Endodermal cell (in vitro differentiated cells): Measurements from ENCODE around the gene MEP1A. TPM values are rescaled to one million over a fixed set of nuclear protein-coding genes. Genes with fewer than 3 reads are reported as not detected.

Source experiments
- DNase-seq: peaks from one replicate; pipeline ENCODE4 v3.0.0-alpha.2; 2017
- H3K27ac ChIP-seq: 2 replicates; pipeline ENCODE4 v1.5.1; 2013; ENCODE audit warnings: mild to moderate bottlenecking, low read depth, low read length, moderate library complexity
- H3K27me3 ChIP-seq: 2 replicates; pipeline ENCODE4 v1.6.1; 2013; ENCODE audit warnings: mild to moderate bottlenecking, low read length, moderate library complexity; ENCODE audit not compliant: insufficient read depth, control insufficient read depth, poor library complexity, severe bottlenecking
- H3K36me3 ChIP-seq: 2 replicates; pipeline ENCODE4 v1.7.0; 2013; ENCODE audit warnings: mild to moderate bottlenecking, low read length, moderate library complexity; ENCODE audit not compliant: control insufficient read depth, insufficient read depth
- H3K4me1 ChIP-seq: one replicate; pipeline ENCODE4 v1.7.0; 2013; ENCODE audit warnings: low read length; ENCODE audit not compliant: control insufficient read depth, insufficient read depth
- H3K4me3 ChIP-seq: 2 replicates; pipeline ENCODE4 v1.5.1; 2013; ENCODE audit warnings: mild to moderate bottlenecking, low read length, moderate library complexity
- H3K9ac ChIP-seq: 2 replicates; pipeline ENCODE4 v1.6.1; 2013; ENCODE audit warnings: mild to moderate bottlenecking, low read length, moderate library complexity; ENCODE audit not compliant: poor library complexity, severe bottlenecking; ENCODE audit errors: extremely low read depth
- H3K9me3 ChIP-seq: 2 replicates; pipeline ENCODE4 v1.6.1; 2013; ENCODE audit warnings: mild to moderate bottlenecking, low read length, moderate library complexity; ENCODE audit not compliant: control insufficient read depth
- H3K27ac Mint-ChIP-seq: 2 replicates; pipeline ENCODE4 v1.8.0; 2020; ENCODE audit warnings: mixed read lengths
- H3K27me3 Mint-ChIP-seq: 2 replicates; pipeline ENCODE4 v1.8.0; 2021; ENCODE audit warnings: mild to moderate bottlenecking, mixed read lengths; ENCODE audit not compliant: insufficient read depth
- H3K36me3 Mint-ChIP-seq: 2 replicates; pipeline ENCODE4 v1.8.0; 2020; ENCODE audit warnings: low read depth, mixed read lengths
- H3K4me1 Mint-ChIP-seq: 2 replicates; pipeline ENCODE4 v1.8.0; 2020; ENCODE audit warnings: mixed read lengths
- H3K4me3 Mint-ChIP-seq: 2 replicates; pipeline ENCODE4 v1.8.0; 2020; ENCODE audit warnings: mild to moderate bottlenecking, moderate library complexity, mixed read lengths
- H3K9me3 Mint-ChIP-seq: 2 replicates; pipeline ENCODE4 v1.8.0; 2020; ENCODE audit warnings: mild to moderate bottlenecking, mixed read lengths
- WGBS, 2 experiments: methylation state at CpG; one replicate each; pipeline versions ENCODE4 v1.1.5 to v1.1.7; 2013; ENCODE audit warnings: missing lambda C conversion rate in 2 of 2, mixed read lengths in 1 of 2; ENCODE audit not compliant: insufficient coverage in 1 of 2, insufficient read length in 1 of 2; 5-methylcytosine and 5-hydroxymethylcytosine counted together
- total RNA-seq, 2 donors: library from RNA; stranded (reverse); fragmentation: NEBNext Ultra II Directional in 1 of 2; extraction: Animal tissue kit (Norgen Biotek cat#: 25700) in 1 of 2; gene quantifications; 2 replicates in 1 of 2; 3 replicates in 1 of 2; pipeline ENCODE4 v1.2.1, GENCODE V29; 2021
- TF ChIP-seq, protein P1 (sequence below): fragments of 200-600 bp; sonication (generic); conservative IDR thresholded peaks from 2 replicates; pipeline ENCODE4 v1.5.0; 2021; ENCODE audit warnings: antibody characterized with exemption, mild to moderate bottlenecking

Gene MEP1A
- total RNA-seq, 2 donors from 2014 or later: not detected

DNA sequence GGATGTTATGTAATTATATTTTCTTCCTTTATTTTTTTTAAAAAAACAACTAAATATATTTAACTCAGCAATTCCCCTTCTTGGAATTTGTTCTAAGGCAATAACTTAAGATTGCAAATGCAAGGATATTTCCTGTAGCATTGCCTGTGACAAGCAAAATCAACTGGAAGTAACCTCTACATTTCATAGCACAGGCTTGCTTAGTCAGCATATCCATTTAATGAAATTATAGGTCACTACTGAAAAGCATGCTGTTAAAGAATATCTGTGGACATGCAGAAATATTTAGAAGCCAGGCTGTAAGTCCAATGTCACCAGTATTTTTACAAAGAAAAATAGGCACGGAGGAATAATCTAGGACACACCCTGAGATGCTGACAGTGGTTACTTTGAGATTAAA lies 8.7 kb upstream of the MEP1A start:
- peaks cover 12% of the 10 kb centered on the region for H3K4me1 Mint-ChIP-seq
- H3K36me3 Mint-ChIP-seq: no peaks in the 10 kb centered on the region
- Histone ChIP-seq H3K4me1 (peaks cover under 1% of the 10 kb centered on the region), H3K27ac (no peak overlapping the region), H3K27me3 (no peaks in the 10 kb centered on the region), H3K36me3 (no peaks in the 10 kb centered on the region), H3K9me3 (no peaks in the 10 kb centered on the region), H3K9ac (no peak overlapping the region), H3K4me3 (no peak overlapping the region)
- no peak for DNase-seq
- H3K9me3 Mint-ChIP-seq: no peaks in the 10 kb centered on the region
- H3K4me3 Mint-ChIP-seq: no peak overlapping the region
- TF ChIP-seq, protein P1, sequence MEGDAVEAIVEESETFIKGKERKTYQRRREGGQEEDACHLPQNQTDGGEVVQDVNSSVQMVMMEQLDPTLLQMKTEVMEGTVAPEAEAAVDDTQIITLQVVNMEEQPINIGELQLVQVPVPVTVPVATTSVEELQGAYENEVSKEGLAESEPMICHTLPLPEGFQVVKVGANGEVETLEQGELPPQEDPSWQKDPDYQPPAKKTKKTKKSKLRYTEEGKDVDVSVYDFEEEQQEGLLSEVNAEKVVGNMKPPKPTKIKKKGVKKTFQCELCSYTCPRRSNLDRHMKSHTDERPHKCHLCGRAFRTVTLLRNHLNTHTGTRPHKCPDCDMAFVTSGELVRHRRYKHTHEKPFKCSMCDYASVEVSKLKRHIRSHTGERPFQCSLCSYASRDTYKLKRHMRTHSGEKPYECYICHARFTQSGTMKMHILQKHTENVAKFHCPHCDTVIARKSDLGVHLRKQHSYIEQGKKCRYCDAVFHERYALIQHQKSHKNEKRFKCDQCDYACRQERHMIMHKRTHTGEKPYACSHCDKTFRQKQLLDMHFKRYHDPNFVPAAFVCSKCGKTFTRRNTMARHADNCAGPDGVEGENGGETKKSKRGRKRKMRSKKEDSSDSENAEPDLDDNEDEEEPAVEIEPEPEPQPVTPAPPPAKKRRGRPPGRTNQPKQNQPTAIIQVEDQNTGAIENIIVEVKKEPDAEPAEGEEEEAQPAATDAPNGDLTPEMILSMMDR: no peak
- WGBS, 2 experiments: 94 to 100% methylated on average over 1 of the region's 1 CpG
- peaks cover 3% of the 10 kb centered on the region for H3K27me3 Mint-ChIP-seq
- no peak overlapping the region for H3K27ac Mint-ChIP-seq

DNA sequence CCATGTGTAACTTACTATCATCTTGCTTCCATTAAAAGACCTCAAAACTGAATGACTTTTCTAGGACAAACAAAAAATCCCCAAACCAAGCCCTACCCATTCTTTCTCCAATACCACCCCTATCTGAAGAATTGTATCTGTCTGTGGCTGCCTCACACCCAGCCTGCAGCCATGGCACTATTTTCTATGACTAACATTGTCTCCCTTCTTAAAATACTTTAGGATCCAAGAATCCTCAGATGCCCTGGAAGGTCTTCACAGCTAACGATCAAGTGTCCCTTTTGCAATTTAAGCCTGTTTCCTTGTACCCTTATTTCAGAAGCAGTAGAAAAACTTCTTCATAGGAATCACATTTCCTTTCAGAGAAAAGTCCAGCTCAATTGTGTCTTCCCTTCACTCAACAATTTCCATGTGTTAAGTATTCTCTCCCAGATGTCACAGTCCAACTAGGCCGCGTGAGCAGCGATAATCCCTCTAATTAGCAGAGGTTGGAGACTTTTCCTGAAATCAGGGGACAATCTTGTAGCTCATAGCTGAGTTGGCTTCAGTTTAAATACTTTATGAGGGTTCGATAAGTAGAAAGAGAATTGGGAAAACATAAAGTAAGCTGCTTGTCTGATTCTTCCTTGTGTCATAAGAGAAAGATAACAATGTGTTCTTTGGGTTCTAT lies 5.2 kb upstream of the MEP1A start:
- no peaks in the 10 kb centered on the region for H3K9me3 Mint-ChIP-seq
- Histone ChIP-seq H3K36me3 (no peaks in the 10 kb centered on the region), H3K4me3 (no peak overlapping the region), H3K4me1 (peaks cover 13% of the 10 kb centered on the region), H3K27me3 (no peaks in the 10 kb centered on the region), H3K27ac (no peak overlapping the region), H3K9ac (no peak overlapping the region), H3K9me3 (no peaks in the 10 kb centered on the region)
- H3K4me3 Mint-ChIP-seq: no peak overlapping the region
- H3K4me1 Mint-ChIP-seq: peaks cover 31% of the 10 kb centered on the region
- 88% methylated on average over 5 of the region's 5 CpGs for WGBS, 2 experiments
- no peaks in the 10 kb centered on the region for H3K27me3 Mint-ChIP-seq
- H3K27ac Mint-ChIP-seq: no peak overlapping the region
- DNase-seq: no peak
- TF ChIP-seq, protein P1: no peak
- no peaks in the 10 kb centered on the region for H3K36me3 Mint-ChIP-seq

DNA sequence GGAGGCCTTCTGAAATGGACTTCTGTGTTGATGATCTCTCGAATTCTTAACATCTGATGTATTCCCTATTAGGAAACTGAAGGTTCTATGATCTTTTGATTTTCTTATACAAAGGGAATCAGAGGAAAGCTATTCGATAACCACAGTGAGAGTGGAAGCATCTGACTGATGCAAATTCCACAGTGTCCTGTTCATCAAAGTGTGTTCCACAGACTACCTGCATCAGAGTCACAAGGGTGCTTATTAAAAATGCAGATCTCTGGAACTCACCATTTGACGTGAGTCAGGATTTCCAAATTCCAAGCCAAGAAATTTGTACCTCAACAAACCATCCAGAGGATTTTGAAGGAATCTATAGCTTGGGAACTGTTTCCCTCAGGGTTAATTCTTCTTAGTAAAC lies 4.4 kb upstream of the MEP1A start:
- H3K27me3 ChIP-seq: no peaks in the 10 kb centered on the region
- Mint-ChIP-seq H3K27ac (no peak overlapping the region), H3K36me3 (no peaks in the 10 kb centered on the region), H3K4me3 (no peak overlapping the region), H3K9me3 (no peaks in the 10 kb centered on the region), H3K4me1 (peaks cover 31% of the 10 kb centered on the region), H3K27me3 (no peaks in the 10 kb centered on the region)
- no peak for DNase-seq
- H3K9ac ChIP-seq: no peak overlapping the region
- no peaks in the 10 kb centered on the region for H3K9me3 ChIP-seq
- peaks cover 13% of the 10 kb centered on the region for H3K4me1 ChIP-seq
- no peaks in the 10 kb centered on the region for H3K36me3 ChIP-seq
- WGBS, 2 experiments: 91 to 95% methylated on average over 2 to 3 of the region's 3 CpGs
- no peak overlapping the region for H3K27ac ChIP-seq
- H3K4me3 ChIP-seq: no peak overlapping the region
- TF ChIP-seq, protein P1: no peak
